Hepatocyte (in vitro differentiated cells): ENCODE results near the gene VPS54.
"Not testable (repeated sequence)": the region's sequence is repeated elsewhere in the genome, so short reads cannot be mapped to it uniquely, and the experiment has no call there.

Source experiments
- EZH2 ChIP-seq: fragments of 200-600 bp; sonication (generic); IDR thresholded peaks from 2 replicates; pipeline ENCODE4 v1.6.1; 2016; ENCODE audit warnings: antibody characterized with exemption, mild to moderate bottlenecking, borderline replicate concordance
- EZH2phosphoT487 ChIP-seq: fragments of 200-600 bp; sonication (generic); IDR thresholded peaks from one replicate; pipeline ENCODE4 v1.6.1; 2018; ENCODE audit warnings: antibody characterized with exemption, mild to moderate bottlenecking, low read depth, moderate library complexity; ENCODE audit not compliant: unreplicated experiment, severe bottlenecking
- TF ChIP-seq, protein P1 (sequence below): fragments of 200-600 bp; sonication (generic); IDR thresholded peaks from 2 replicates; pipeline ENCODE4 v1.5.1; 2016; ENCODE audit warnings: antibody characterized with exemption, mild to moderate bottlenecking; ENCODE audit not compliant: poor library complexity

DNA sequence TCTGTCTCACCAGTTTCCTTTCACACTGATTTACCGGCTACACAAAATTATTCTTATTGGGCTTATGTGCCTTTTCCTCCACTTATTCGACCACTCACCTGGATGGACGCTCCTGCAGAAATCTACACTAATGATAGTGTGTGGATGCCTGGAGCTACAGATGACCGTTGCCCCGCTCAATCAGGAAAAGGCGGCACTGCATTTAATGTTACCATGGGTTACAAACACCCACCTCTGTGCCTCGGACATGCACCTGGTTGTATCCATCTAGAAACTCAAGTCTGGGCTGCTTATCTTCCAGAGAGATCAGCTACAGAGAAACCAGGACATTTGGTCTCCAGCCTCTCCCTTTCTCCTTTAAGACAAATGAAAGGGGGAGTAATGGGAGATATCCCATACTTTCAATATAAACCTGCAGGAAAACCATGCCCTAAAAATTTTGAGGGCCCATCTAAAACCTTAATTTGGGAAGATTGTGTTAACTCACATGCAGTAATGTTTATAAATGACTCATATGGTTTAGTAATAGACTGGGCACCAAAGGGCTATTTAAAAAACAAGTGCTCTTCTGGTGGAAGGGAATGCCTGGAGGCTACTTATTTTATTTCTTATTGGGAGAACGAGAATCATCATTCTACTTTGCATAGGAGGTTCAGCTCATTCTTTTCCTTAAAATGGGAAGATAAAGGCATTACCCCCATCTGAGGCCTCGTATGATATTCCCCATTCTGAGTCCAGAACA is 24.7 kb downstream of the VPS54 start:
- not testable (repeated sequence) for TF ChIP-seq EZH2phosphoT487, EZH2
- TF ChIP-seq, protein P1, sequence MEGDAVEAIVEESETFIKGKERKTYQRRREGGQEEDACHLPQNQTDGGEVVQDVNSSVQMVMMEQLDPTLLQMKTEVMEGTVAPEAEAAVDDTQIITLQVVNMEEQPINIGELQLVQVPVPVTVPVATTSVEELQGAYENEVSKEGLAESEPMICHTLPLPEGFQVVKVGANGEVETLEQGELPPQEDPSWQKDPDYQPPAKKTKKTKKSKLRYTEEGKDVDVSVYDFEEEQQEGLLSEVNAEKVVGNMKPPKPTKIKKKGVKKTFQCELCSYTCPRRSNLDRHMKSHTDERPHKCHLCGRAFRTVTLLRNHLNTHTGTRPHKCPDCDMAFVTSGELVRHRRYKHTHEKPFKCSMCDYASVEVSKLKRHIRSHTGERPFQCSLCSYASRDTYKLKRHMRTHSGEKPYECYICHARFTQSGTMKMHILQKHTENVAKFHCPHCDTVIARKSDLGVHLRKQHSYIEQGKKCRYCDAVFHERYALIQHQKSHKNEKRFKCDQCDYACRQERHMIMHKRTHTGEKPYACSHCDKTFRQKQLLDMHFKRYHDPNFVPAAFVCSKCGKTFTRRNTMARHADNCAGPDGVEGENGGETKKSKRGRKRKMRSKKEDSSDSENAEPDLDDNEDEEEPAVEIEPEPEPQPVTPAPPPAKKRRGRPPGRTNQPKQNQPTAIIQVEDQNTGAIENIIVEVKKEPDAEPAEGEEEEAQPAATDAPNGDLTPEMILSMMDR: not testable (repeated sequence)
